UCSD-AML1 (cell line): ENCODE measurements around the gene PRKG1.
"Not testable (repeated sequence)": the region's sequence is repeated elsewhere in the genome, so short reads cannot be mapped to it uniquely, and the experiment has no call there.

Experiments used
- DNase-seq: peaks from one replicate; lab custom pipeline; 2025; ENCODE audit not compliant: unreplicated experiment; lab: John Stamatoyannopoulos, UW

Gene PRKG1

DNA sequence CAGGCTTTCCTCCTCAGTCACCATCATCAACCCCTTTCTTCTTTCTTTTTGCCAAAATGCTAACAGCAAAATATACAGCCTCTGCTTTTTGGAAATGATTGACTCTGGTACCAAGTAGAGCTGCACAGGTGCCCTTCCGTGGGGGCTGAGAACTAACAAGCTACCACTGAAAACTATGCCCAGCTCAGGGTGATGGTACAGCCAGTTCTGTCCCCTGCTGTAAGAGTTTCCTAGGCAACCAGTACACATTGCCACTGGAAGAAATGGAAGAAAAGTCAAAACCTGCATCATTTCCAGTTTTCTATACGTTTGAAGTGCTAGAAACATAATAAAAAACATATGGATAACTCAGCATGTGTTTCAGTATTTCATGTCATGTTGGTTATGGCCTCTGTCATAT is 297.5 kb downstream of the PRKG1 start:
- DNase-seq = no peak

DNA sequence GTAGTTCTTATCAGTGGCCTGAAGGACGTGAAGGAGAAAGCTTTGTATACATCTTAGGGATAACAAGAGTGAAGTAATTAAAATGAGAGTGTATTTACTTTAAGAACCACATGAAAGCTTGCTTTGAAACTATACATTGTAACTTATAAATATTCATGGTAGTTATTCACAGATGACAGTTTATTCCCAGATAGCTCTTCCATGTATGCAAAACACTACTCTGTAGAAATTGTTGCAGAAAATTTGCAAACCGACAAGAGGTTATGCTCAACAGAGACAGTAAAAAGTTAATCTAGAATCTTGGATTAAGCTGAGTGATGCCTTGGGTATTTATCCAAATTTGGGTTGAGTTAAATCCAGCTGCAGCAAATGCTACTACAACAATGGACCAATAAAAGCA is 301.5 kb downstream of the PRKG1 start:
- DNase-seq = no peak

DNA sequence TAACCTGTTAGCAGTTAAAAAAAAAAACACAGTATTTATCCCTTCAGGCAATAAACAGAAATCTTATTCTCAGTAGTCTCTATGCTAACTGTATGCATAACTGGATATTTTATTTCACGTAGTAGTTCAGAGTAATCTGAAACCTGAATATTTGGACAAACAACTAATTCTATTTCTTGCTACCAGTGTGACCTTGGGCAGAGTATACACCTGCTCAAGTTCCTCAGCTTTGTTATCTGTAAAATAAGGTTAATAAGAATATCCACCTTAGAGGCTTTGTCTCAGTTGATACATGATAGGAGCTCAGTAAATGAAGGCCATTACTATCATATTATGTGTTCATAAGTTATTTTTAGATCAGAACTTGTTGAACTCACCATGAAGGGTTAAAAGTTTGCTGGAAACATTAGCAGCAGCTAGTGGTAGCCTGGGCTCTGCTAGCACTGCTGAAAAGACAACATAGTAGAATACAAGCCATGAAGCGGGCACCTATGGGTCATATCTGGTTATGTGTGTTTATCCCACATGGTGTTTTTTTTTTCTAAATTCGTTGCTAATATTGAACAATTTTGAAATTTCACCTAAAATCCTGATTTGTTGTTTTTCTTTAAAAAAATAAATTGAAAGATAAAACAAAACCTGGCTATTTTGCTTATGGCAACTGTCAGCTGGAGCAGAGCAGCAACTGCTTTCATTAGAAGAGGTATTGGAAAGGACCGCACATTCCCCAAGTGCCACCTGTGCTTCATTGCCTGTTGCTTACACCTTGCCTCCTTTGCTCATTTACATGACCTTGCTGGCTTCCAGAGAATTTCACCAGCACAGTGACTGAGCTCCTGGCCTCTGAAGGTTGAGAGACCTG is 303.0 kb downstream of the PRKG1 start:
- no peak for DNase-seq

DNA sequence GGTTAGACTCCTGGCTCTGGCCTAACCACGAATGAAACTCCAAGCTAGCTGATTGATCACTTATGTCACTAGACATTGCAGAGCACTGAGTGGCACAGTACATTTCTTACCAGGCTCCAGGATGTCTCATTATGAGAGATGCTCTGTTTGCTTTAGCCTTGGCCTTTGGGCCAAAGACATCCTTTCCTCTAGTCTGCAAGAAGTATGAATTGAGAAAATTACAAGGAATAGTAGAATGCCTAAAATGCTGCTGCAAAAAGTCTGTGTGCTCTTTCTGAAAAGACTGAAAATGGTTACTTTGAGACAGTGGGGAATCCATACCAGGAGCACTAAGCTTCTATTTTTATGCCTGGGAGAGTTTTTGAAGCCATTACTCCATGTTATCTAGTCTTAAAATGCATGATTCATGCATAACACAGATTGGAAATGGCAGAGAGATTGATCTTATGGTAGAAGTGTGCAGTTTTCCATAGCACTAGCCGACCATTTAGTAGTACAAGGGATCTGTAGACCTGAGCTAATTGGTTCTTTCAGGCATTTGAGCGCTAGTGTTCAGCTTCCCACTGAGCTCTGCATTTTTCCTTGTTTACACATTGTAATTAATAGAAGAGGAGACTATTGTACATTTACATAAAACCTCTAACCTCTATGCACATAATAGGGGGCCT is 303.8 kb downstream of the PRKG1 start:
- DNase-seq = no peak

DNA sequence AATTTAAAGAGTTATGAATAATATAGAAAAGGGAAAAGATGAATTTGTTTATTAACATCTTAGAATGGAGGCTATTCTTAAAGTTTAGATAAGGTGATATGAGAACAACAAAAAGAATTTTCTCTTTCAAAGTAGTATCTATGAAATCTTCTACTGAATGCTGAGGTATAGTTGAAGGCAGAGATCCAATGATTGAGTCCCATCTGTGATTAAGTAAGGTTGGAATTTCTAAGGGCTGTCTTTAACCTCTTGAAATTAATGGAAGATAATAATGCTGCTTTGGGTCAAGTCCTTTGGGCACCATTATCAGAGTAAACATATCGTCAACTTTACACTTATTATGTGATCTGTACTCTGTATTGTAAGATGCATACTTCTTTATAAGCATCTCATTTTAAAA is 307.9 kb downstream of the PRKG1 start:
- no peak for DNase-seq

DNA sequence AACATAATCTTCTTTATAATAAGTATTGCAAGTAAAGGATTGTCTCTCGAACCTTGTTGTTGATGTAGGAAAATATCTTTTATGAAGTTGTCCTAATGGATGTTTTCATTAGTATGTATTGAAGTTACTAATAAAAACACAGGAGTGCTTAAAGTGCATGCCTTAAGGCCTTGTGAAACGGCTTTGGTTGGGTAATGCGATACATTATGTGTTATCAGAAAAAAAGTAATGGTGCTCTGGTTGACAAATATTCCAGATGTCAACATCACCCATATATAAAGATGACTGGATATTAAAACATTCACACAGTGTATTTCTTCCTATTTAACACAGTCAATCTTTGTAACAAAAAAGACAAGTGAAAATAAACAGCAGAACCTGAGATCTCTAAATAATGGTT is 310.7 kb downstream of the PRKG1 start:
- DNase-seq = no peak

DNA sequence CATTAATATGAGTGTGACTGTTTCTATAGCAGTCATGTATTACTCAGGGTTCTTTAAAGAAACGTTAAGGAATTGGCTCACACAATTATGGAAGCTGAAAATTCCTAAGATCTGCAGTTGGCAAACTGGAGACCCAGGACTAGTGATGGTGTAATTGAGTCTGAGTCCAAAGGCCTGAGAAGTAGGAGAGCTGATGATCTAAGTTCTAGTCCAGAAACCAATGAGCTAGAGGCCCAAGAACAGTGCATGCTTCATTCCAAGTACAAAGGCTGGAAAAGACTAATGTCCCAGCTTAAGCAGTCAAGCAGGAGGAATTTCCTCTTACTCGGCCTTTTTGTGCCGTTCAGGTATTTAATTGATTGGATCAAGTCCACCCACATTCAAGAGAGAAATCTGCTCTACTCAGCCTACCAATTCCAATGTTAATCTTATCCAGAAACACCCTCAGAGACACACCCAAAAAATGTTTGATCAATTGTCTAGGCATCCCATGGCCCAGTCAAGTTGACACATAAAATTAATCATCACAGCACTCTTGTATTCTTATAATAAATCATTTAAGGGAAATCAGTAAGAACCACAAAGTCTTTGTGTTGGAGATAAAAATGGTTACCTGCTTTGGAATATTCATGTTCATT is 312.1 kb downstream of the PRKG1 start:
- no peak for DNase-seq

DNA sequence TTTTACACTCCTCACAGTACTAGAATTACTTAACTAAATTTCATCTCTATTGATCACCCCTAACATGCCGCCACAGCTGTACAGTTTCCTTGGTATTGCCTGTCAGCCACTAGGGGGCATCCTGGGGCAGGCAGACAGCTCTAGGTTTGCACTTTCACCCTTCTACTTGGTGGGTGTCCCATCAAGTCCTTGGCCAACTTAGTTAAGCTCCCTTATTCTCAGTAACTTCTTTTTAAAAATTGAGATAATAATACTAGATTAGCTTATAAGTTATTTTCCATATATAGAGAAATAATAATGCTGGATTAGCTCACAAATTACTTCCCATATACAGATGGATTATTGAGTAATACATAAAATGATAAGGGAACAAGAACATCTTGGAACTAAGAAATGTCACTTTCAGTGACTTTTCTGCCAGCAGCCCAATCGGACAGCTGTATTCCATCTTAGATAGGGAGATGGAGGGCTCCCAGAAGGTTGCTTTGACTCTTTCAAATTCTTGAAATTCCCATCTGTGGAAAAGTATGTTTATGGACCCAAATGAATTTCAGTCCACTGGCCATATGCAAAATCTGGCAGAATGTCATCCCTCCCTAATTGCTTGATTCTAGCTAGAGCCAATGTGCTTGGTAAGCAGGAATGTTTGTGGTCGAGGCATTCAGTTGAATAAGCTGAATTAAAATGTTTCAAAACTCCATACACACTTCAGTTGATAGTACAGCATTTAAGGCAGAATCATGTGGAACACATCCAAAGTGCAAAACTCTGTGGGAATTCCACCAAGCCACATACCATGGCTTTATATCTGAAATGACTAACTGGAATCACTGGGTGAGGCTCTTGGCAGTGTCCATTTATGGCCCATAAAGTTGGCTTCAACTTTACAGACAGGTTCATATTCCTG is 315.4 kb downstream of the PRKG1 start:
- DNase-seq = peak; percentile 27

DNA sequence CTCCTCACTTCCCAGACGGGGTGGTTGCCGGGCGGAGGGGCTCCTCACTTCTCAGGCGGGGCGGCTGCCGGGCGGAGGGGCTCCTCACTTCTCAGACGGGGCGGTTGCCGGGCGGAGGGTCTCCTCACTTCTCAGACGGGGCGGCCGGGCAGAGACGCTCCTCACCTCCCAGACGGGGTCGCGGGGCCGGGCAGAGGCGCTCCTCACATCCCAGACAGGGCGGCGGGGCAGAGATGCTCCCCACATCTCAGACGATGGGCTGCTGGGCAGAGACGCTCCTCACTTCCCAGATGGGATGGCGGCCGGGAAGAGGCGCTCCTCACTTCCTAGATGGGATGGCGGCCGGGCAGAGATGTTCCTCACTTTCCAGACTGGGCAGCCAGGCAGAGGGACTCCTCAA is 318.7 kb downstream of the PRKG1 start:
- DNase-seq = not testable (repeated sequence)

DNA sequence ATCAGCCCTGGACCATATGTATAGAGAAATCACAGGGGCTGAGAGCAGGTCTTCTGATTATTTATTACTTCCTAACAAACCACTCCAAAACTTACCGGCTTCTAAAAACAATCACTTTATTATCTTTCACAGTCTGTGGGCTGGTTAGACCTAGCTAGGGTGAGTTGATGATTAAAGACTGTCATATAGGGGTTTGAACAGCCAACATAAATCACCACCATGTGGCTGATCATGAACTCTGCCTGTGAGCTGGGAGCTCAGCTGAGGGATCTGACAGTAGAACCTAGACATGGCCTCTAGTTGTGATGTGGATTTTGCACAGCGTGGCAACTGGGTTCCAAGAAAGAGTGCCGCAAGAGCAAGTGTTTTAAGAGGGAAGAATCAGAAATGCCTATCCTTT is 319.8 kb downstream of the PRKG1 start:
- DNase-seq = no peak

DNA sequence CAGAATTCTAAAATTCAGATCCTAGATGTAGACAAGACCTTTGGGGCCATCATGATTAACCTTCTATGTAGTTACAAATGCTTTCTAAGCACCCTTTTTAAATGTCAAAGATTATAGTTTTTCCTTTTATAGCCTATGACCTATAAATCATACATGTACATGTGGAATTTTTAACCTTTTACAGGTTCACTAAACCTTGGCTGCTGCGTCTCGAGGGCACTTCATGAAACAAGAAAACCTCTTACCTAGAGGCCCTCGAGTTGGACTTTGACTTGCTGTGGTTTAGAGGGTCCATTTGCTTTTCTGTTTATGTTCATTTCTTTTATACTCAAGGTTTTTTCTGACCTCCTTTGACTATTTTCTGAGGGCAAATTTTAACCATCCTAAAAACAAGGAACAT is 323.0 kb downstream of the PRKG1 start:
- no peak for DNase-seq

DNA sequence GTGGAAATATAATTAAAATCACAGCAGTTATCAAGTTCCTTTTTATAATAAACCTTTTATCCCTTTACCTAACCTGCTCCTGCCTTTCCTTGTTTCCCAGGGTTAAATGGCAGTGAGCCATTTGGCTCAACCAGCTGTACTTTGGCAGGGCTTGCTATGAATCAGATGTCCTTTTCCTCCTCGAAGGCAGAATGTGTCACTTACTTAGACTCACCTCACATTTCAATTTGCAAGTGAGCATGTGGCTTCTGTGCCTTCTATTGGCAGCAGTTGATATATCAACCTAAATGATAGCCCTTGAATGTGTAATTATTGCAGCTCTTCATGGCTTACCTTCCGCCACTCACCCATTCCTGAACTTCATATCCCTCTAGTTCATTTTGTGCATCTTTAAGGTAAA is 323.4 kb downstream of the PRKG1 start:
- no peak for DNase-seq

DNA sequence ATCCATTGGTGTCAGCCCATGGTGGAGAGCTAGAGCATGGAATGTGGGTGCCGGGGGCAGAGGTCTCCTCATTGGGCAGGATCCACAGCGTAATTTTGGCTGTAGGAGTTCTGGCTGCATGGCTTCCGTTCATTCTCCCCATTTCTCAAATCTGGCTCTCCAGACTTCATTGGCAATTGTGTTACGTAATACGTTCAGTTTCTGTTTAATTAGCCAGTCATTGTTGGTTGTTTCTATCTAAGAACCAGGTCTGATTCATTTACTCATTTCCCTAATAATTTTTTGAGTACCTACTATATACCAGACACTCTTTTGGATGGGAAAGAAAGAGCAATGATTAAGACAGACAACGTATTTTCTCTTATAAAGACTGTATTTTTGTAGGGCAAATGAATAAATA is 325.6 kb downstream of the PRKG1 start:
- DNase-seq = no peak

DNA sequence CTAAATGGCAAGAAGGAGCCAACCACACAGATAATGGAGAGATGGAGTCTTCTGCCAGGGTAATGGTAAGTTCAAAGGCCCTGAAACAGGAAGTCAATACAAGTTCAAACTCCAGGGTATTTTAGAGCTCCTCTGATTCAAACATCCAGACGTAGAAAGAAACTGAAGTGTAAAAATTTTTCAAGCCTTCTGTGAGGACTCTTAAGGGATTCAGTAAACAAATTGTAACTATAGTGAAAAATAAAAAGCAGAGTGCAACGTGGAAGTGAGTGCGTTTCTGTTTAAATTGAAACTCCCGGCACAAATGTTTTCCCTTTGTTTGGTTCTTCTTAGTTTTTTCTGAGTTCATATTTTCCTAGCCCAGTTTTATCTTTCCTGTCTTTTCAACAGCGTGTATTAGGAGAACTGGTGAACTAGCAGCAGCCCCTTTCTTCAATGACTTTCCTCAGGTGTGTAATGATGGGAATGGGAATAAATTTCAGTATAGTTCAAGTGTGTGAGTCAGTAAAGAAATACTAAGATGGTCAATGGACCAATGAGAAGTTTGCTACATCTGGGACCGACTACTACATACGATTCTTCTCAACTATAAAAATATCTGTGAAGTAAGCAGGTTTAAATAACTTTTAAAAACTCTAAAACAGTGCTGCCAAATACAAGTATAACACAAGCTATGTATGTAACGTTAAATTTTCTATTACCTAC is 326.3 kb downstream of the PRKG1 start:
- DNase-seq = no peak

DNA sequence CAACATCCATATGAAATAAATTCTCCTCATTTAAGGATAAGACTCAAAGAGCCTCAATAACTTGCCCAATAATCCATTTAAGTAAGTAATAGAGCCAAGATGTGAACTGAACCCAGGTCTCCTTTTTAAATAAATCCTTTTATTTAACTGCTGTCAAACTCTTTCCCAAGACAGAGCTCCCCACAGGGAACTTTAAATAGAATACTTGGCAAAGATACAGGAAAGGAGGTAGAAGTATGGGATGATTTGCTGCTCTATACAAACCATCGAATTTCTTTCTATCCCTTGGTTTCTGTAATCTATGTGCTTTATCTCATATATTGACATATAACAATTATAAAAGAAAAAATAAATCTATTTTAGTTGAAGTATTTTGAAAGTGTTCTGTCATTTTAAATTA is 329.2 kb downstream of the PRKG1 start:
- DNase-seq = no peak

DNA sequence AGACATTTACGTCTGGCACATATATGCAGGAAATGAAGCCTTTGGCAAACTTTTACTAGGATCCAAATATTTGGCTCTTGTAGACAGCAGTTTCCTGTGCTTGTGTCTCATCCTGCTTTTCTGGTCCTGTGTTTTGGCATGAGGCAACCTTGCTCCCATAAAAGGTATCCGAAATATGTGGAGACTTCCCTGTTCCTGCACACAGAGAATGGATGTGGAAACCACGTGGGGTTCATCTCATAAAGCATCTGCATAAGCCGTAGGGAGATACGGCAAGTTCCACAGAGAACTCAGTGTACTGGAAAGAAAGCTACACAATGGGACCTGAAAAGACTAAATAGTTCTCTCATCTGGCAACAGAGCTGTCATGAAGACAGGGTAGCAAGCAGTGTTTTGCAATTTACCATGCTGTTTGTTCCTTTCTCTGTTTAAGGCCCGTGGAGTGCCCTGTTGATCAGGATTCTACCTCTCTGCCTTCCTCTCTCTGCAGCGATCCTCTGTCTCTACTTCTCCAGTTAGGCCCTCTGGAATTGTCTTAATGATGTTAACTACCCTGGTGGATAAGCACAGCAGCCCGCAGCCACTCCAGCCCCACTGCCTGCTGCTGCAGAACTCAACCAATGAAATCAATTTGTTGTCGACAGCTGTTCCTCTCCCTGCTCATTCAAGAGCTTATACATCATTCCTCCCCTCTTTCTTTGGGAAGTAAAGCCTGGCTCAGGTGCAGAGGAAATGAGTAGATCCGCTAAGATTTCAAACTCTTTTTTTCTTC is 331.5 kb downstream of the PRKG1 start:
- no peak for DNase-seq

DNA sequence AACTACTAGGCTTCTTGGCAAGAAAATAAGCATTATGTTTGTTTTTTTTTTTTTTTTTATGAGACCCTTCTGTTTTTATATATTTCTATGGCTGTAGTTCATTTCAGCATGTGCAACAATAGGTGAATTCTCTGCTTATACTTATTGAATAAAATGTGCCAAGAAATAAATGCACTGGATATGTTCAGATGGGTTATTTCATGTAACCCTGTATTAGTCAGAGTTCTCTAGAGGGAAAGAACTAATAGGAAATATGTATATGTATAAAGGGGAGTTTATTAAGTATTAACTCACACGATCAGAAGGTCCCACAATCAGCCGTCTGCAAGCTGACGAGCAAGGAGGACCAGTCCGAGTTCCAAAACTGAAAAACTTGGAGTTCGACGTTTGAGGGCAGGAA is 332.3 kb downstream of the PRKG1 start:
- DNase-seq = no peak

DNA sequence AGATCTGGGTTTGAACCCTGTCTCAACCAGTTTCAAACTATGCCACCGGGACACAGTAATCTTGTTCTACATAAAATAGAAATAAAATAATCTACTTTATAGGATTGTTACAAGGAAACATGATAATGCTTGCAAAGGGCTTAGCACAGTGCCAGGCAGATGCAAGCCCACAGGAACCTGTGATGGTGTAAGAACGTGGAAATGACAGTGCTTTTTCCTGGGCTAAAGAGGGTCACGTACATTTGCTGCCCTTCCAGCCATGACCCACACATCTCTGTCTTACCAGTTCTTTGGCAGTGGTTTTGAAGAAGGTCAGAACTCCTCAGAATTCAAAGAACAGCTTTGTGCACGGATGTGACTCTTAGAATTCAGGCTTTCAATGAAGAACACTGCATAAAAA is 342.2 kb downstream of the PRKG1 start:
- DNase-seq = no peak

DNA sequence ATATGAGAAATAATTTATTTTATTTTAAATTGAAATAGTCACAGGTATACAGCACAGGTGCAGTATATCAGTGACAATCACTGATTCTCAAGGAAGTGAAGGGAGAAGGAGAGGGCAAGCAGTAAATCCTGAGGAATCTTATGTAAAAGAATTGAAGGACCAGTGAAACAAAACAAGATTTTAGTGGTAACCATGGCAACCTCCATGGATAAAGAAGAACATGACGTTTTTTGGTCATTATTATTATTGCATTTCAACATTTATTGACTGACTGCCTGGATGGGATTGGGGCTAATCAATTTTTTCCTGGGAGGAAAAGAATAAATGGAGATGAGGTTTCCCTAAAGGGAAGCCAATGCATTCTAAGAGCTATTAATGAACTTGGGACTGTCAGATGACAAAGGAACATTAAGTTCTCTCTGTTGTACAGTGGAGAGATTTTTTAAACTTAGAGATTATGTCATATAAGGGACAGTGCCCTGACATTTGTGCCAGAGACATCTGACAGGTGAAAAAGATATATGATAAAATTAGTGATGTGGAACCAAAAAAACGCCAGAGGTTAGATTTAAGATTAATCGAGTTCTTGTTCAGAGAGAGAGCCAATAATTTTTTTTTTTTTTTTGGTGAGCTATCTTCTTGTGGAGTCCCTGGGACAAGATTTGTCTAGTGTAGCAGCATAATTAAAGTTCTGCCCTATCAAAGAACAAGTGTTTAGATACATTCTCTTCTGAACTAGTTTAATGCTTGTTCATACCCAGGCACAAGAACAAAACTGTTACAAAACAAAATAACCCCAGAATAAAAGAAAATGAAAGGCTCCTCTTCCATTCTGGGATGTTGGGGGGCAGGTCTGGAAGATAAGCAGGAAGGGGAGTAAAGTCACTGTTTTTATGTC is 345.2 kb downstream of the PRKG1 start:
- no peak for DNase-seq
